Daoy (cell line): ENCODE data around the gene RDM1. TPM values are rescaled to one million over a fixed set of nuclear protein-coding genes. Genes with fewer than 3 reads are reported as not detected.
"Not testable (repeated sequence)": the region's sequence is repeated elsewhere in the genome, so short reads cannot be mapped to it uniquely, and the experiment has no call there.

Experiments used
- DNase-seq: peaks from one replicate; pipeline ENCODE4 v3.0.0-alpha.2; 2015; ENCODE audit warnings: low read depth
- total RNA-seq: library from RNA; depleted of rRNA; stranded (reverse); fragments of >200 nt; shearing (Covaris generic); gene quantifications from 2 replicates; pipeline ENCODE4 v1.2.3, GENCODE V29; 2014

RDM1 gene
- total RNA-seq, 1 experiment from 2014 or later: 4.3 TPM

DNA sequence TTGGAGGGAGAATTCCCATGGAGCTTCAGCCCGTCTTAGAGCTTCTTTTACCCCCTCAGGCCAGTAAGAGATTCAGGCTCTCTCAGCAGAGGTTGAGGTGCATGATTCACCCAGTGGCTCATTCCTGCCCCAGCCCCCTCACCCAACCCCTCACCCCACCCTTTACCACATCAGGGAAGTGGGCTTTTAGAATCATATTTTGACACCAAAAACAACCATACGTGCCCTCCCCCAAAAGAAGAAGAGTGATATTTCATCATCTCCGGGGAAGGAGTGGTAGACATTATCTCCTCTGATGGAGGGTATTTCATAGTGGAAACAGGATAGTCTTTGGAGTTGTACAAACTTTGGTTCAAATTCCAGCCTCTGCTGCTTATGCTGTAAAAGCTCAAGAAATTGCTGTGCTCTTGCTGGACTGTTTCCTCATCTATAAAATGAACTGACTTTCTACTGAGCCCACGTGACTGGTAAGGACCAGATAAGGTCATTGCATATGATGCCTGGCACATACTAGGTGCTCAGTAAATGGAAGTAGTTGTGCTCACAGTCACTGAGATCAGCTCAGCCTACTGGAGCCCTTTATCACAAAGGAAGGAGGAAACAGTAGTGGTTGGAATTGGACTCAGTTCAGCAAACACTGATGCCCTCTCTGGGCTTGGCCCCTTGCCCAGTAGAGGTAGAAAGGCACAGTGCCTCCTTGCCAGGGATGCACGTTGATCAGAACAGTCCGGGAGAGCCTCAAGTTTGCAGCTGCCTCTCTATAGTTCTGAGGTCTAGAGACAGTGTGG, 32.1 kb downstream of the RDM1 start:
- DNase-seq: peak; percentile 69

GRCh38 chr17:35897772-35898171, 32.8 kb downstream of the RDM1 start:
- not testable (repeated sequence) for DNase-seq

GRCh38 chr17:35895636-35896587, 34.7 kb downstream of the RDM1 start:
- DNase-seq: no peak

GRCh38 chr17:35894206-35894605, 36.4 kb downstream of the RDM1 start:
- no peak for DNase-seq

GRCh38 chr17:35893751-35894150, 36.8 kb downstream of the RDM1 start:
- DNase-seq: no peak

GRCh38 chr17:35892091-35893035, 38.2 kb downstream of the RDM1 start:
- peak; percentile 30 for DNase-seq

- no peak for DNase-seq
Measured at GRCh38 chr17:35891269-35891668, 39.3 kb downstream of the RDM1 start.

DNA sequence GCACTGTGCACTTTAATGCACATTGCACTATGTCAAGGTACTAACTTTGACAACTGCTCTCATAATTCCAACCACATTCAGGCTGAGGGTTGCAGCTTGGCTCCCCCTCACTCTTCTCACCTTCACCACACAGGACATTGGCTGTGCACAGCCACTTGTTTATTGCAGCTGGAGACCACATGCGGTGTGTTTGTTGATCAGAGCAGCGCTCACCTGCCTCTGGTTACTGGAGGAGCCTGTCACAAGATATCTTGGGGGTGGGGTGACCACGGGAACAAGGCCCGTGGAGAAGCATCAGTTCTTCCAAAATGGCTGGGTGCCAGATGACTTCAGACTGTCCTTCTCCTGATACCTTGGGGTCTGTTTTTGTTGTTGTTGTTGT, 39.8 kb downstream of the RDM1 start:
- DNase-seq: no peak

DNA sequence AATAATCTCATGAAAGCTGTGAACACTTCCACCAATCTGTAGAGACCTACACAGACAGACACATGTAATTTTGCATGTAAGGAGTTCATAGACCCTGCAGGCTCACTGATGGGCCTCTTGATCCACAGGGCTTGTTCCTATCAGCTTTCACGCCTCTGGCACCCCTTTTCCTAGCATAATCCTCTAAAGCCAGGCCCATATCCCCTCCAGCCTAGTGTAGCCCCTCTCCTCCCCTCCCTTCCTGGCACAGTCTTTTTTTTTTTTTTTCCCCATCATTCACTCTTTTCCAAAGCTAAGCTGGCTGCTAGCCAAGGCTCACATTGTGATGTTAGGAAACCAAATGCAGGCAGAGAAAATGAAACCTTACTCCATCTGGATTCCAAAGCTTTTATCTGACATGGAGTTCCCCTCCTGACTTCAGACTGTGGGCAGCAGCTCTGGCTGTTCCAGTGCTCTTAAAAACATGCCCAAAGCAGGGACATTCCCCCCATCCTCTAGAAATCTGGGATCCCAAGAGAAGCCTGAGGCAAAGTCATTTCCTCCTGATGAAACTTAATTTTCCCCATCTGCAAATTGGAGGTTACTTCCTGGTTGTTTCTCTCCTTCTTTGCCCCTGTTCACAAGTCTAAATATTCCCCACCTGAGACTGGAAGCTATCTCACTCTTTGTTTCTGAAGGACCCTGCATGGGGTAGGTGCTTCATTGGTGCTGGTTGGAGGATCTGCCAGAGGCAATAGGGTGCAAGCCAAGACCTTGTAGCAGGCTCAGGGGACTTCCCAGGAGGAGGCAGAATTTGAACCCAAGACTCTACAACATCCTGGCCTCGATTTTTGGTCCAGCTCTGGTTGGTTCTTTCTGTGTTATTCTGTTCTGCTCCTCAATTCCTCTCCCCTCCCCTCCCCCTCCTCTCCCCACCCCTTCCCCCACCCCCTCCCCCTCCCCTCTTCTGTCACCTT, 40.5 kb downstream of the RDM1 start:
- peak; percentile 68 for DNase-seq

- no peak for DNase-seq
Measured at GRCh38 chr17:35889241-35889640, 41.3 kb downstream of the RDM1 start.

- DNase-seq: peak; percentile 25
Measured at GRCh38 chr17:35879773-35880654, 50.6 kb downstream of the RDM1 start, which contains the start of gene CCL5. CCL5 (minus strand) TSS chr17:35880360.

DNA sequence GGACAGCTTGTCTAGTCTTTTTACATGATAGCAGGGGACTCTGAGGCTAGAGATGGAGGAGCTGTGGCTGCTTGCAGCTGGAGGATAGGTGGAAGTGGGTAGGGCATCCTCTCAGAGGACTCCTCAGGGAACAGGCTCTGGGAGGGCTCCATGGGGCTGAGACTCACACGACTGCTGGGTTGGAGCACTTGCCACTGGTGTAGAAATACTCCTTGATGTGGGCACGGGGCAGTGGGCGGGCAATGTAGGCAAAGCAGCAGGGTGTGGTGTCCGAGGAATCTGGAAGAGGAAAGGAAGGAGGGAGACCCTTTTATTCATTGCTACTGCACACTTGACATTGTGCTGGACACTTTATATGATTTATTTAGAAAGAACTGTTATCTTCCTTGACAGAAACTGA, 52.2 kb downstream of the RDM1 start:
- DNase-seq: no peak

- no peak for DNase-seq
Measured at GRCh38 chr17:35877345-35878029, 53.1 kb downstream of the RDM1 start.

GRCh38 chr17:35876534-35876933, 54.0 kb downstream of the RDM1 start:
- no peak for DNase-seq

GRCh38 chr17:35875800-35876139, 54.8 kb downstream of the RDM1 start:
- no peak for DNase-seq

- DNase-seq: no peak
Measured at GRCh38 chr17:35875072-35875799, 55.3 kb downstream of the RDM1 start.

DNA sequence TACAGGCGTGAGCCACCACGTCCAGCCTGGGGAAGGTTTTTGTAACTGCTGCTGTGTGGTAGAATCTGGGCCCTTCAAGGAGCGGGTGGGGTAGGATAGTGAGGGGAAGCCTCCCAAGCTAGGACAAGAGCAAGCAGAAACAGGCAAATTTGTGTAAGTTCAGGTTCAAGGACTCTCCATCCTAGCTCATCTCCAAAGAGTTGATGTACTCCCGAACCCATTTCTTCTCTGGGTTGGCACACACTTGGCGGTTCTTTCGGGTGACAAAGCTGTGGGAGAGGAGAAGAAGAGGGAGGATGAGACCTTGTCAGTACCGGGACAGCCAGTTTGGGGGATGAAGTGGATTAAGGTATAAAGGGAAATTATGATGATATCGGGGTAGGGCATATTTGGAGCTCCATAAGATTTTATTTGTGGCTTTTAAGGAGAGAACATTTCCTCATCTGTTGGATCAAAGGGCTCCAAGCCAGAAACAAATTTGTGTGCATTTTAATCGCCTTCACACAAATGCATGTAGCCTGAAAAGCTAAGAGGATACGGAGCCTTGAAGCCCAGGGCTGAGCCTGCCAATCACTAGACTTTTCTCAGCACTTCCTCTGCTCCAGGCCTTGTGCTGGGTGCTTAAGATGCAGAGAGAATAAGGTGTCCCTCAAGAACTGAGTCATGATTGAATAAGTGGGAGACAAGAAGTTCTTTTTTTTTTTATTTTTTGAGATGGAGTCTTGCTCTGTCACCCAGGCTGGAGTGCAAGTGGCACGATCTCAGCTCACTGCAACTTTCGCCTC, 58.2 kb downstream of the RDM1 start:
- DNase-seq: no peak
